Osteocyte (in vitro differentiated cells): ENCODE data around the gene RS1. TPM values are rescaled to one million over a fixed set of nuclear protein-coding genes. Genes with fewer than 3 reads are reported as not detected.

Source experiments
- DNase-seq: peaks from one replicate; pipeline ENCODE4 v3.0.0; 2021; ENCODE audit warnings: mixed read lengths; ENCODE audit not compliant: unreplicated experiment; ENCODE audit errors: extremely low spot score
- H3K27ac Mint-ChIP-seq: one replicate; pipeline ENCODE4 v1.8.0; 2021; ENCODE audit warnings: mild to moderate bottlenecking, mixed read lengths; ENCODE audit not compliant: unreplicated experiment
- H3K27me3 Mint-ChIP-seq: one replicate; pipeline ENCODE4 v1.8.0; 2021; ENCODE audit warnings: mixed read lengths; ENCODE audit not compliant: unreplicated experiment
- H3K36me3 Mint-ChIP-seq: one replicate; pipeline ENCODE4 v1.8.0; 2021; ENCODE audit warnings: mixed read lengths; ENCODE audit not compliant: unreplicated experiment
- H3K4me1 Mint-ChIP-seq: one replicate; pipeline ENCODE4 v1.8.0; 2021; ENCODE audit warnings: mixed read lengths; ENCODE audit not compliant: unreplicated experiment
- H3K4me3 Mint-ChIP-seq: one replicate; pipeline ENCODE4 v1.8.0; 2021; ENCODE audit warnings: mild to moderate bottlenecking, moderate library complexity, mixed read lengths; ENCODE audit not compliant: unreplicated experiment
- H3K9me3 Mint-ChIP-seq: one replicate; pipeline ENCODE4 v1.8.0; 2021; ENCODE audit warnings: mixed read lengths; ENCODE audit not compliant: unreplicated experiment
- total RNA-seq: library from RNA; stranded (reverse); gene quantifications from 2 replicates; pipeline ENCODE4 v1.2.1, GENCODE V29; 2021
- TF ChIP-seq, protein P1 (sequence below): fragments of 200-600 bp; sonication (generic); IDR thresholded peaks from 2 replicates; pipeline ENCODE4 v1.5.0; 2021; ENCODE audit warnings: antibody characterized with exemption, mild to moderate bottlenecking, moderate library complexity

The RS1 gene
- total RNA-seq, 1 donor from 2014 or later: not detected

DNA sequence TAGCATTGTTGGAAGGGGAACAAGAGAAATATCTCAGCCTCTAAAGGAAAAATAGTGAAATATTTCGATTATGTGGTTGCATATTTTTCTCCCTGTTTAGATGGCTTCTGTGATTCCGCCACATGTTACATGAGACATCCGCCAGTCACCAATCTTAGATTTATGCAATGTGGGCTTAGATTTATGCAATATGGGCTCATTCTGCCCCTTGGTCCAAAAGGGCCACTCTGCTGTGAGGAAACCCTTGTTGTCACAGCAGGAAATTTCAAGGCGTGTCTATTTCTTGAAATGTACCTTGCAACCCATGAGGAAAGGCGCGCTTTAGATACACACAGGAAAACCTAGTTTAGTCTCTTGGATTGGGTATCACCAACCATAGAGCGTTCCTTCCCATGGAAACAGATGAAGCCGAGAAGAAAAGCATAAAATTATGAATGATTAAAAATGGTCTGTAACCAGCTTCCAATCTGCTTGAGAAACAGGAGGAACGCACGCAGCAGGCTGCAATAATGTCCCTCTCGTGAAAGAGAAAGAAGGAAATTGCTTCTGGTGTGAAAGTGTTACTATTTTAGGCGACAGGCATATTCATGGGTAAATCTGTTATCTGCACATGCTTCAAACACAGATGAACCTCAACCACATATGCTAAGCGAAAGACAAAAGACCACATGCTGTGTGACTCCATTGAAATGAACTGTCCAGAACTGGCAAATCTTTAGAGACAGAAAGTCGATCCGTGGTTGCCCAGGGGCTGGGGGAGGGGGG lies 3.7 kb downstream of the RS1 start:
- DNase-seq: no peak
- Mint-ChIP-seq H3K4me3 (no peak overlapping the region), H3K9me3 (peaks cover 8% of the 10 kb centered on the region), H3K27me3 (no peaks in the 10 kb centered on the region), H3K27ac (no peak overlapping the region), H3K4me1 (no peaks in the 10 kb centered on the region), H3K36me3 (no peaks in the 10 kb centered on the region)
- TF ChIP-seq, protein P1, sequence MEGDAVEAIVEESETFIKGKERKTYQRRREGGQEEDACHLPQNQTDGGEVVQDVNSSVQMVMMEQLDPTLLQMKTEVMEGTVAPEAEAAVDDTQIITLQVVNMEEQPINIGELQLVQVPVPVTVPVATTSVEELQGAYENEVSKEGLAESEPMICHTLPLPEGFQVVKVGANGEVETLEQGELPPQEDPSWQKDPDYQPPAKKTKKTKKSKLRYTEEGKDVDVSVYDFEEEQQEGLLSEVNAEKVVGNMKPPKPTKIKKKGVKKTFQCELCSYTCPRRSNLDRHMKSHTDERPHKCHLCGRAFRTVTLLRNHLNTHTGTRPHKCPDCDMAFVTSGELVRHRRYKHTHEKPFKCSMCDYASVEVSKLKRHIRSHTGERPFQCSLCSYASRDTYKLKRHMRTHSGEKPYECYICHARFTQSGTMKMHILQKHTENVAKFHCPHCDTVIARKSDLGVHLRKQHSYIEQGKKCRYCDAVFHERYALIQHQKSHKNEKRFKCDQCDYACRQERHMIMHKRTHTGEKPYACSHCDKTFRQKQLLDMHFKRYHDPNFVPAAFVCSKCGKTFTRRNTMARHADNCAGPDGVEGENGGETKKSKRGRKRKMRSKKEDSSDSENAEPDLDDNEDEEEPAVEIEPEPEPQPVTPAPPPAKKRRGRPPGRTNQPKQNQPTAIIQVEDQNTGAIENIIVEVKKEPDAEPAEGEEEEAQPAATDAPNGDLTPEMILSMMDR: no peak

DNA sequence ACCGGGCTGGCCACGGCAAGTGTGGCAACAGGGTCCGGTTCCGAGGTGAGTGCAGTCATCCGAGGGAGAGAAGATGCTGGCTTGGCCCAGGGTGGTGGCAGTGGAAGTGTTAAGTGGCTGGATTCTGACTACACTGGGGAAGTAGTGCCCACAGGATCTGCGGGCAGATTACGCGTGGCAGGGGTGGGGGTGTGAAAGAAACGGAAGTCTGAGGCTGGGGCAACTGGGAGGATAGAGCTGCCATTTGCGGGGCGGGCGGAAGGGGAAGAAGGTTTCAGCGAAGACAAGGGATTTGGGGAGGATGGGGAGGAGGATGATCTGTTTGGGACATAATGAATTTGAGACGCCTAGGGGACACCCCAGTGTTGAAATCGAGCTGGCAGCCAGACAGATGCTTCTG lies 5.3 kb downstream of the RS1 start:
- no peak for DNase-seq
- peaks cover 4% of the 10 kb centered on the region for H3K9me3 Mint-ChIP-seq
- TF ChIP-seq, protein P1: no peak
- H3K4me1 Mint-ChIP-seq: no peaks in the 10 kb centered on the region
- H3K36me3 Mint-ChIP-seq: no peaks in the 10 kb centered on the region
- H3K27ac Mint-ChIP-seq: no peak overlapping the region
- no peak overlapping the region for H3K4me3 Mint-ChIP-seq
- no peaks in the 10 kb centered on the region for H3K27me3 Mint-ChIP-seq

DNA sequence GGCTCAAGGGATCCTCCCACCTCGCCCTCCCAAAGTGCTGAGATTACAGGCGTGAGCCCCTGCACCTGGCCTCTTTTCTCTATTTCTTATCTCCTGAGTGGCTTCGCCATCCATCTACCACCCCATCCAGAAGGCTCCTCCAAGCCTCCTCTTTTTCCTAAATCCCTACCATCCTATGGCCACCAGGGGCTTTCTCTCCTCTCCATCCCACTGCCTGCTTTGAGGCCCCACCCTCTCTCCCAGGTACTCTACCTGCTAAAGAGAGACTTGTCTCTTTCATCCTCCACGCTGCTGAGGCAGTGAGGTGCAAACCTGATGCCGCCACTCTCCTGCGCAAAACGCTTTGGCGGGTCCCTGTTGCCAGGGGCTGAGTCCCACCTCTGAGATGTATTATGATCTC lies 7.0 kb downstream of the RS1 start:
- H3K36me3 Mint-ChIP-seq: no peaks in the 10 kb centered on the region
- no peak overlapping the region for H3K27ac Mint-ChIP-seq
- H3K4me1 Mint-ChIP-seq: no peaks in the 10 kb centered on the region
- H3K9me3 Mint-ChIP-seq: peaks cover 4% of the 10 kb centered on the region
- H3K4me3 Mint-ChIP-seq: no peak overlapping the region
- TF ChIP-seq, protein P1: no peak
- no peaks in the 10 kb centered on the region for H3K27me3 Mint-ChIP-seq
- no peak for DNase-seq

DNA sequence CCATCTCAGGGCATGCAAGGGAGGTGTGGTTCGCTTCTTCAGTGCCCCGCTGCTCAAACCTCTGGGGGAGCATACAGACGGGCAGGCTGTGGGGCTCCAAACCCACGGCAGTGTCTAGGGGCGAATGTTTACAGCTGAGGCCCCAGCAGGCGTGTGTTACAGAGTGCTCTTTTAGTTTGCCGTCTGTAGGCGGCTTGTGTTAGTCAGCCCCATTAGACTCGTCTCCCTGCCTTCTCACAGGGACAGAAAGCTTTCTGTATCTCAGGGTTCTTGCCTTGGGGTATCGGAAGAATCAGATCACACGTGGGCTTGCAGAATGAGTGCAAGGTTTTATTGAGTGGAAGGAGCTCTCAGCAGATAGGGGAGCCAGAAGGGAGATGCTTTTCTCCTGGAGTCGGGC lies 10.6 kb downstream of the RS1 start:
- H3K4me1 Mint-ChIP-seq: no peaks in the 10 kb centered on the region
- no peaks in the 10 kb centered on the region for H3K36me3 Mint-ChIP-seq
- TF ChIP-seq, protein P1: no peak
- peaks cover 4% of the 10 kb centered on the region for H3K9me3 Mint-ChIP-seq
- H3K27me3 Mint-ChIP-seq: no peaks in the 10 kb centered on the region
- H3K27ac Mint-ChIP-seq: no peak overlapping the region
- H3K4me3 Mint-ChIP-seq: no peak overlapping the region
- DNase-seq: no peak

DNA sequence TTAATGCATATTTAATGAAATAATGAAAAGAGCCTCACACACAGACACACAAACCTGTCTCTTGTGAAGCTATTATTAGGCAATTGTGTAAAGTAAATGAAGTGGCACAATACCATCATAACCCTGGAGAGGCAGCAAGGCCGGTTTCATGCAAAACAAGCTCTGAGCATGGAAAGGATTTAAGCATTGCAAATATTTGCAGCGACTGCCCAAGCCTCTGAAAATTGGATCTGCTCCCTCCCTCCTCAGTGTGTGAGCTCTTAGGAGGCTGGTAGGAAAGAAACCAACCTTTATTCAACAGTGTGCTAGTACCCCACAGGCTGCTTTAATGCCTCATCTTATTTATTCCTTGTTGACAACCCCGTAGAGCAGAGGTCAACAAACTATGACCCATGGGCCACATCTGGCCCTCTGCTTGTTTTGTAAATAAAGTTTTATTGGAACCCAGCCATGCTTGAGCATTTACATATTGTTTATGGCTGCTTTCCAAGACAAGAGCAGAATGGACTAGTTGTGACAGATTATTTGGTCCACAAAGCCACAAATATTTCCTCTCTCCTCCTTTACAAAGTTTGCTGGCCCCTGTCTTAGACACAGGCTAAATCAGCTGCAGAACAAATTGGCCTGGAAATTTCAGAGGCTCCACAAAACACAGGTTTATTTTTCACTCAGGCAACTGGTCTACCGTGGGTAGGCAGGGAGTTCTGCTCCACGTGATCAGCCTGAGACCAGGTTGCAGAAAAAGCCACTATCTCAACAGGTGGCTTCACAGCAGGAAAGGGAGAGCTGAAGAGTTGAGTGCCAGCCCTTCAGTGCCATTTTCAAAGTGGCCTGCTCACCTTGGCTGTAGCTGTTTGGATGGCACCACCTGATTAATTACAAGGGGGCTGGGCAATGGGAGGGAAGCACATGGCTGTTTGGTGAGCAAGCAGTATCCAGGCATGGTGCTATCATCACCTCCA lies 16.8 kb downstream of the RS1 start:
- Mint-ChIP-seq H3K27ac (no peak overlapping the region), H3K27me3 (no peaks in the 10 kb centered on the region), H3K4me3 (no peak overlapping the region), H3K36me3 (no peaks in the 10 kb centered on the region), H3K9me3 (no peaks in the 10 kb centered on the region), H3K4me1 (peaks cover 3% of the 10 kb centered on the region)
- DNase-seq: no peak
- TF ChIP-seq, protein P1: no peak
